Upper lobe of right lung (tissue), 1 donor: Measurements from ENCODE around the gene ALKBH2. TPM values are rescaled to one million over a fixed set of nuclear protein-coding genes. Genes with fewer than 3 reads are reported as not detected.

ENCODE experiments used
- ATAC-seq: fragments of 200-7000 bp; cut with Tn5 transposase; one replicate; pipeline ENCODE4 v1.9.1; 2020; ENCODE audit warnings: mild to moderate bottlenecking, moderate library complexity
- DNase-seq: peaks from one replicate; pipeline ENCODE4 v3.0.0-alpha.2; 2020
- H3K27ac ChIP-seq: fragments of 200-600 bp; one replicate; pipeline ENCODE4 v1.8.0; 2022
- H3K27me3 ChIP-seq: fragments of 200-600 bp; one replicate; pipeline ENCODE4 v1.8.0; 2022; ENCODE audit warnings: mild to moderate bottlenecking
- H3K36me3 ChIP-seq: fragments of 200-600 bp; one replicate; pipeline ENCODE4 v1.8.0; 2022
- H3K4me1 ChIP-seq: fragments of 200-600 bp; one replicate; pipeline ENCODE4 v1.8.0; 2022
- H3K4me3 ChIP-seq: fragments of 200-600 bp; one replicate; pipeline ENCODE4 v1.8.0; 2022; ENCODE audit warnings: mild to moderate bottlenecking
- H3K9me3 ChIP-seq: fragments of 200-600 bp; one replicate; pipeline ENCODE4 v1.8.0; 2022
- intact Hi-C: fragments of 100-400 bp; cut with DNase I; formaldehyde crosslinking; loops from one replicate; pipeline ENCODE4 v1.11.0; 2022
- total RNA-seq: library from RNA; stranded (reverse); fragmentation: NEBNext Ultra II Directional; extraction: Animal tissue kit (Norgen Biotek cat#: 25700); gene quantifications from one replicate; pipeline ENCODE4 v1.2.1, GENCODE V29; 2021
- TF ChIP-seq, protein P1 (sequence below): fragments of 200-600 bp; IDR thresholded peaks from one replicate; pipeline ENCODE4 v1.8.0; 2022; ENCODE audit warnings: antibody characterized with exemption
- donor health status: DM: no; HTN: yes; CAD: no; lungs with severe emphysema.

Gene ALKBH2
- total RNA-seq, 1 donor from 2014 or later: 10.1 TPM

DNA sequence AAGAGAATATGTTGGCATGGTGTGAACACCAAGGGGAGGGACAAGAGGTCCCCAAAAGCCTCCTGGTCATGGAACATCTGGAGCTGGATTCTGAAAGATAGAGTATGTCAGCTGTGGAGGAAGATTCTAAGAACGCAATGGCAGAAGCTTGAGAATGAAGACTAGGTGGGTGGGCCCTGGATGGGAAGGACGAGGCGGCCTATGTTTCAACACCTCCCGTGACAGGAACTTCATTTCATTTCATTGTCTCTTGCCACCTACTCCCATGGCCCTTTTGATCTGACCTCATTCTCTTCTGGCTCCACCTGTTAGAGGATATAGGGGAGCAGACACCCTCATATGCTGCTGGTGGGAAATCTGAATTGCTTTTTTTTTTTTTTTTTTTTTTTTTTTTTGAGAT is 7.5 kb upstream of the ALKBH2 start:
- Histone ChIP-seq H3K36me3 (peaks cover 43% of the 10 kb centered on the region), H3K27me3 (no peaks in the 10 kb centered on the region), H3K27ac (no peak overlapping the region), H3K4me3 (no peak overlapping the region), H3K4me1 (peaks cover 17% of the 10 kb centered on the region), H3K9me3 (no peaks in the 10 kb centered on the region)
- intact Hi-C loops: no loop called here
- no peak for ATAC-seq
- no peak for DNase-seq
- TF ChIP-seq, protein P1, sequence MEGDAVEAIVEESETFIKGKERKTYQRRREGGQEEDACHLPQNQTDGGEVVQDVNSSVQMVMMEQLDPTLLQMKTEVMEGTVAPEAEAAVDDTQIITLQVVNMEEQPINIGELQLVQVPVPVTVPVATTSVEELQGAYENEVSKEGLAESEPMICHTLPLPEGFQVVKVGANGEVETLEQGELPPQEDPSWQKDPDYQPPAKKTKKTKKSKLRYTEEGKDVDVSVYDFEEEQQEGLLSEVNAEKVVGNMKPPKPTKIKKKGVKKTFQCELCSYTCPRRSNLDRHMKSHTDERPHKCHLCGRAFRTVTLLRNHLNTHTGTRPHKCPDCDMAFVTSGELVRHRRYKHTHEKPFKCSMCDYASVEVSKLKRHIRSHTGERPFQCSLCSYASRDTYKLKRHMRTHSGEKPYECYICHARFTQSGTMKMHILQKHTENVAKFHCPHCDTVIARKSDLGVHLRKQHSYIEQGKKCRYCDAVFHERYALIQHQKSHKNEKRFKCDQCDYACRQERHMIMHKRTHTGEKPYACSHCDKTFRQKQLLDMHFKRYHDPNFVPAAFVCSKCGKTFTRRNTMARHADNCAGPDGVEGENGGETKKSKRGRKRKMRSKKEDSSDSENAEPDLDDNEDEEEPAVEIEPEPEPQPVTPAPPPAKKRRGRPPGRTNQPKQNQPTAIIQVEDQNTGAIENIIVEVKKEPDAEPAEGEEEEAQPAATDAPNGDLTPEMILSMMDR: no peak

DNA sequence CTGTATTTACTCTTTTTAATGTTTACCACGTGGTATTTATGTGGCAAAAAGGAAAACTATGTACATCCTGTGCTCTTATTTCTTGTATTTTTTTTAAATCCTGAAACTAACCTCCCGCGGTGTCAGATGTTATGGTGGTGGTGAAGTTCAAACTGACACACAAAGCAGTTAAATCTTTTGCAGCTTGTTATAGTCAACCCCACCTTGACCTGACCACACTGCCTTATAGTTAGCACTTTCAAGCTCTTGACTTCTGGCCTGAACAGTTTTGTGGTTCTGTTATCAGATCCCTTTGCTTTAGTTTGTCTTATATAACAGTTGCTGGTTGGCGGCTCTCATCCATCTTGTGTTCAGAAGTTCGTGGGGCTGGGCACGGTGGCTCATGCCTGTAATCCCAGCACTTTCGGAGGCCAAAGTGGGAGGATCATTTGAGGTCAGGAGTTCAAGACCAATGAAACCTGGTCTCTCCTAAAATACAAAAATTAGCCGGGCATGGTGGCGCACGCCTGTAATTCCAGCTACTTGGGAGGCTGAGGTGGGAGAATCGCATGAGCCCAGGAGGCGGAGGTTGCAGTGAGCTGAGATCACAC is 6.3 kb upstream of the ALKBH2 start:
- H3K4me1 ChIP-seq: peaks cover 17% of the 10 kb centered on the region
- ATAC-seq (no peak), DNase-seq (no peak)
- H3K9me3 ChIP-seq: no peaks in the 10 kb centered on the region
- no peaks in the 10 kb centered on the region for H3K27me3 ChIP-seq
- peak overlapping the region; percentile 70 for H3K4me3 ChIP-seq
- intact Hi-C loops: no loop called here
- H3K36me3 ChIP-seq: peaks cover 31% of the 10 kb centered on the region
- H3K27ac ChIP-seq: peak overlapping the region; percentile 37
- TF ChIP-seq, protein P1: no peak

DNA sequence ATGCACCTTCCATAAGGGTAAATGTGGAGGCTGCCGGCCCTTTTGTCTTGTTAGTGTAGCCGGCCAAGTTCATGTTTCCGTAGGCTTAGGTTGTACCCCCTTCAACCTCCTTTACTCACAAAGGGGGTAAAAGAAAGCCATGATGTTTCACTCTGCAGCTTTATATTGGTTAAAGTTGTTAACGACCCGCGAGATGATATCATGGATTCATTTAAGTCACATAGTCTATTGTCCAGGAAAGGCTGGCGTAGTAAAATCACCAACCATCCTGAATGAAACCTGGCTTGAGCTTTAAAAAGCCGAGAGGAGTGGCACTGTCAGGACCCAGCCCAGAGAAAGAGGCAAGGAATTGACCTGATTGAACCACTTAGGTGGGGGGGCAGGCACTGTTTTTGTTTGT is 5.4 kb upstream of the ALKBH2 start:
- no peaks in the 10 kb centered on the region for H3K9me3 ChIP-seq
- intact Hi-C loops: no loop called here
- H3K4me1 ChIP-seq: peaks cover 17% of the 10 kb centered on the region
- H3K27ac ChIP-seq: peak overlapping the region; percentile 78
- H3K4me3 ChIP-seq: peak overlapping the region; percentile 70
- TF ChIP-seq, protein P1: no peak
- ATAC-seq (no peak), DNase-seq (no peak)
- peaks cover 22% of the 10 kb centered on the region for H3K36me3 ChIP-seq
- H3K27me3 ChIP-seq: no peaks in the 10 kb centered on the region

DNA sequence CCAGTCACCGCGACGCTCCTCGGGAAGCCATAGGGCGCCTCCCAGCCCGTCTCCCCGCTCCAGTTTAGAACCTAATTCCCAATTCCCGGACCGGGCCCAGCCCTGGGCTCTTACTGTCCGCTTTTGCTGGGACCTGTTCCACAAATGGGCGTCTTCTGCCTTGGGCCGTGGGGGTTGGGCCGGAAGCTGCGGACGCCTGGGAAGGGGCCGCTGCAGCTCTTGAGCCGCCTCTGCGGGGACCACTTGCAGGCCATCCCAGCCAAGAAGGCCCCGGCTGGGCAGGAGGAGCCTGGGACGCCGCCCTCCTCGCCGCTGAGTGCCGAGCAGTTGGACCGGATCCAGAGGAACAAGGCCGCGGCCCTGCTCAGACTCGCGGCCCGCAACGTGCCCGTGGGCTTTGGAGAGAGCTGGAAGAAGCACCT is 4.9 kb upstream of the ALKBH2 start:
- Histone ChIP-seq H3K4me3 (peak overlapping the region; percentile 70), H3K36me3 (peaks cover 17% of the 10 kb centered on the region), H3K27ac (peak overlapping the region; percentile 78), H3K27me3 (no peaks in the 10 kb centered on the region), H3K9me3 (no peaks in the 10 kb centered on the region), H3K4me1 (peaks cover 17% of the 10 kb centered on the region)
- TF ChIP-seq, protein P1: no peak
- peak; percentile 89 for DNase-seq
- intact Hi-C loops: no loop called here
- peak; percentile 64 for ATAC-seq

DNA sequence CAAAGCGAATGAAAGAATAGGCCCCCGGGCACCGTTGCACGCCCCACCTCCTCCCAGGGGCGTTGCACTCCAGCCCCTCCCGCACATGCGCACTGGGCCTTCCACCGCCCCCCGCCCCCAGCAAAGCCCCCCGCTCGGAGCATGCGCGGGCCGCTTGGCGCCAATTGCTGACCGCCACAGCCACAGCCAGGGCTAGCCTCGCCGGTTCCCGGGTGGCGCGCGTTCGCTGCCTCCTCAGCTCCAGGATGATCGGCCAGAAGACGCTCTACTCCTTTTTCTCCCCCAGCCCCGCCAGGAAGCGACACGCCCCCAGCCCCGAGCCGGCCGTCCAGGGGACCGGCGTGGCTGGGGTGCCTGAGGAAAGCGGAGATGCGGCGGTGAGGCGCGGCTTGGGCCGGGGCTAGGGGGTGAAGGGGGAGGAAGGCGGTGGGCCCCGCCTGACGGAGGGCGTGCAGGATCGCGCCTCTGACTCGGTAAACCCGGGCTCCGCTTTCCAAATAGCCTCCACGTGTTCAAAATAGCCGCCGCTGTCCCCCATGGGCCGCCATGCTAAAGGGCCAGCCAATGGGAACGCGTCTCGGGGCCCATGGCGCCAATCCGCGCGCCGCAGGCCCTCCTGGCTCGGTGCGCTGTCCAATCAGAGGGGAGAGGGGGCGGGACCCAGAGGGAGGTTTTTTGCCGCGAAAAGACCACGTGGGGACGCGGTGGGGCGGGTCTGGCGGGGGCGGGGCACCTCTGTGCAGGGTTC is 4.3 kb upstream of the ALKBH2 start, which contains the start of gene UNG:
UNG (plus strand) TSS at position 163 of the 748 bp plus-strand sequence; CDS start at position 246, 83 bp downstream.
- Histone ChIP-seq H3K4me1 (peaks cover 21% of the 10 kb centered on the region), H3K4me3 (peak within 1 kb of the TSS; percentile 70), H3K9me3 (no peaks in the 10 kb centered on the region), H3K27ac (peak within 1 kb of the TSS; percentile 78), H3K27me3 (no peaks in the 10 kb centered on the region), H3K36me3 (peaks cover 12% of the 10 kb centered on the region)
- ATAC-seq: peak; percentile 96
- intact Hi-C loops: no loop called here
- TF ChIP-seq, protein P1: no peak
- peak; percentile 98 for DNase-seq
